Esophagus squamous epithelium (tissue), 4 donors: ENCODE data around the gene RPTOR.

ENCODE experiments used
- POLR2A ChIP-seq, 4 donors: fragments of 450-650 bp; IDR thresholded peaks; one replicate each; pipeline ENCODE4 v1.6.1; 2017; ENCODE audit warnings: antibody characterized with exemption in 4 of 4, mild to moderate bottlenecking in 4 of 4, moderate library complexity in 3 of 4
- TF ChIP-seq, protein P1 (sequence below), 6 experiments: fragments of 450-650 bp in 4 of 6; fragments of 200-600 bp in 2 of 6; sonication (generic) in 2 of 6; IDR thresholded peaks; one replicate each; pipeline ENCODE4 v1.5.1; 2016 to 2019; ENCODE audit warnings: antibody characterized with exemption in 6 of 6, mild to moderate bottlenecking in 4 of 6, moderate library complexity in 4 of 6

- TF ChIP-seq, protein P1, sequence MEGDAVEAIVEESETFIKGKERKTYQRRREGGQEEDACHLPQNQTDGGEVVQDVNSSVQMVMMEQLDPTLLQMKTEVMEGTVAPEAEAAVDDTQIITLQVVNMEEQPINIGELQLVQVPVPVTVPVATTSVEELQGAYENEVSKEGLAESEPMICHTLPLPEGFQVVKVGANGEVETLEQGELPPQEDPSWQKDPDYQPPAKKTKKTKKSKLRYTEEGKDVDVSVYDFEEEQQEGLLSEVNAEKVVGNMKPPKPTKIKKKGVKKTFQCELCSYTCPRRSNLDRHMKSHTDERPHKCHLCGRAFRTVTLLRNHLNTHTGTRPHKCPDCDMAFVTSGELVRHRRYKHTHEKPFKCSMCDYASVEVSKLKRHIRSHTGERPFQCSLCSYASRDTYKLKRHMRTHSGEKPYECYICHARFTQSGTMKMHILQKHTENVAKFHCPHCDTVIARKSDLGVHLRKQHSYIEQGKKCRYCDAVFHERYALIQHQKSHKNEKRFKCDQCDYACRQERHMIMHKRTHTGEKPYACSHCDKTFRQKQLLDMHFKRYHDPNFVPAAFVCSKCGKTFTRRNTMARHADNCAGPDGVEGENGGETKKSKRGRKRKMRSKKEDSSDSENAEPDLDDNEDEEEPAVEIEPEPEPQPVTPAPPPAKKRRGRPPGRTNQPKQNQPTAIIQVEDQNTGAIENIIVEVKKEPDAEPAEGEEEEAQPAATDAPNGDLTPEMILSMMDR (IDR thresholded peaks at IDR 0.05) = no peak
- TF ChIP-seq POLR2A (IDR thresholded peaks at IDR 0.05) = no peak
Measured at GRCh38 chr17:80812362-80813088, 267.9 kb downstream of the RPTOR start.
